GM21360 (cell line): ENCODE results near the gene INO80E.

Experiments used
- ATAC-seq: cut with Tn5 transposase; IDR thresholded peaks from one replicate; pipeline ENCODE4 v1.9.1; 2021; ENCODE audit warnings: mild to moderate bottlenecking, moderate library complexity; ENCODE audit not compliant: unreplicated experiment

INO80E gene

DNA sequence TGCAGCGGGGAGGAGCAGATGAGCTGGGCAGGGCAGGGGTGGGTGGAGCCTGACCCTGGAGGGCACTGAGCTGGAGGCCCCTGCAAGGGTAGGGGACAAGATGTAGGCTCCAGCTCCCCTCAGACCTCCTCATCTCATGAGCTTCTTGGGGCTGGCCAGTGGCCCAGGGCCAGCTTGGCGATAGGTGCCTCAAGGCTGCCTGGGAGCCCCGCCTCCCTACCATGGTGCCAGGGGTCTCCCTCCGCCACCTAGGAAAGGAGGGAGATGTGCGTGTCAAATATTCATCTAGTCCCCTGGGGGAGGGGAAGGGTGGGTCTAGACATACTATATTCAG, 4.5 kb upstream of the INO80E start:
- no peak for ATAC-seq

DNA sequence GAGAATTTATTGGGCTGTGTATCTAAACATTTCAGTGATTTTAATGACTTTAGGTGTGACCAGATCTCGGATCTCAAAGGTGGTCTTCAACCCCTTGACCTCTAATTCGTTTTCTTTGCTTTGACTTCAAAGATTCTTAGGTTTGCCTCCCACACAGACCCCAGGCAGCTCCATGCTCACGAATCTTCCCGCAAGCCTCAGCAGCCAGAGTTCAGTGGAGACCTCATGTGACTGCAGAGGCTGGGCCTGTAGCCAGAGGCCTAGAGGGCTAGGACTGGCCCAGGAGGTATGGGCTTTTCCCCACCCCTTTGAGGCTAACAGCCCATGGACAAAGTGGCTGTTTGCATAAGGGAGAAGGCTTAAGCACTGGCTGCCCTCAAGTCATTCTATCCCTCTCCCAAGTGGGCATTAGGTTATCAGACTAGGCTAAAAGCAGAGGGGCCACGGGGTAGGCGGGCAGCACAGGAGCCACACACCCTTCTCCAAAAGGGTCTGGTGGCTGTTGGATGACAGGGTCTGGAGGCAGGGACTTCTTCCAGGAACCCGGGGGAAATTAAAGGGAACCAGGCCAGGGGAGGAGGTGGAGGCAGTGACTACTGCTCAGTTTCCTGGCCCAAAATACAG, 3.6 kb upstream of the INO80E start:
- no peak for ATAC-seq

DNA sequence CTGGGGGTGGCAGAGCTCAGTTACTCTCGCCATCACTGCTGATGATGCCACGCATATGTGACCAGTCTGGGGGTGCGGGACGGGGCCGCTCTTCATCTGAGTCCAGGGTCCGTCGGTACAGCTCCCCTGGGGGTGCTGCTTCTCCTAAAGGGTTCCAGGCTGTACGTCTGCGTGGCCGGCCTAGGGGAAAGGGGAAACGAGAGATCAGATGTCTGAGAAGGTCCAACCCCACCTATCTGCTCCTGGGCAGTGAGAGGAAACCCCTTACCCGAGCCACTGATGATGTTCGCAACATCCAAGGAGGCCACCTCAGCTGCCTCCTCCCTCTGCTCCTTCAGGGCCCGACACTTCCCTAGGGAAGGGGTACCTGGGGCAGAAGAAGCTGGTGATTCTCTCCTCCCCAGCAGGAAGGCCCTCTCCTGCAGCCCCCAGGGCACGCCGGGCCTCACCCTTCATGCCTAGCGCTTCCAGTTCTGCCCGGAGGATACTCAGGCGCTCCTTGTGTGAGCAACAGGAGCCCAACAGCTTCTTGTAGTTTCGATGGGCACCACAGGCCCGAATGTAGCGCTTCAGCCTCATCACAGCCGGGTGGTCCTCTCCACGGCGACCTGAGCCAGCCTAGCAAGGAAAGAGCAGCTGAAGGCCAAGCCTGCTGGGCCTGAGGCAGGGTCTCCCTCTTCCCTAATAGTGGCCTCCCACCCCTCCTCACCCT, 2.7 kb upstream of the INO80E start:
- no peak for ATAC-seq

DNA sequence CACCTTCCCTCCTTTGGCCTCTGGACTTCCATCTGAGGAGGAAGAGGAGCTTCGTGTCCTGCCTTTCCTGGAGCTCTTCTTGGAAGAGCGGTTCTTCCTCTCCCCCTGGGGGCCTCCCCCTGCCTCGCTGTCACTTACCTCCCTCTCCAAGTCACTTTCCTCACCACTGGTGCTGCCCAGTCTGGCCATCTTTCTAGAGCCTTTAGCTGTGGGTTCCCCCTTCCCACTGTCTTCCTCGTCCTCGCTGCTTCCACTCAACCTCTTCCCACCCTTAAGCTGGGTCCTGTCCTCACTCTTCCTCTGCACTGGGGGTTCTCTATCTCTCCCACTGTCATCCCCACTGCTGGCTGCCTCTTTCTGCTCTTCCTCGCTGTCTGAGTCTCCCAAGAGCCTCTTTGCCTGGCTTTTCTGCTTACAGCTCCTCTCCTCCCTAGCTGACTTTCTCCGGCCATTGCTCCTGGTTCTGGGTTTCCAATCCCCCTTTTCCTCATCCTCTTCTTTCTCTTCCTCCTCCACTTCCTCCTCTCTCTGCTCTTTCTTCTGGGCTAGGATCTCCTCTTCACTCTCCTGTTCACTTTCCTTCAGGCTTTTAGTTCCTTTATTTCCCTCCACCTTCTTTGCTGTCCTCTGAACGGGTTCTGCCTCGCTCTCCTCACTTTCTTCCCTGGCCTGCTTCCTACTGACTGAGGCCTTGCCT, 2.0 kb upstream of the INO80E start:
- ATAC-seq: no peak

DNA sequence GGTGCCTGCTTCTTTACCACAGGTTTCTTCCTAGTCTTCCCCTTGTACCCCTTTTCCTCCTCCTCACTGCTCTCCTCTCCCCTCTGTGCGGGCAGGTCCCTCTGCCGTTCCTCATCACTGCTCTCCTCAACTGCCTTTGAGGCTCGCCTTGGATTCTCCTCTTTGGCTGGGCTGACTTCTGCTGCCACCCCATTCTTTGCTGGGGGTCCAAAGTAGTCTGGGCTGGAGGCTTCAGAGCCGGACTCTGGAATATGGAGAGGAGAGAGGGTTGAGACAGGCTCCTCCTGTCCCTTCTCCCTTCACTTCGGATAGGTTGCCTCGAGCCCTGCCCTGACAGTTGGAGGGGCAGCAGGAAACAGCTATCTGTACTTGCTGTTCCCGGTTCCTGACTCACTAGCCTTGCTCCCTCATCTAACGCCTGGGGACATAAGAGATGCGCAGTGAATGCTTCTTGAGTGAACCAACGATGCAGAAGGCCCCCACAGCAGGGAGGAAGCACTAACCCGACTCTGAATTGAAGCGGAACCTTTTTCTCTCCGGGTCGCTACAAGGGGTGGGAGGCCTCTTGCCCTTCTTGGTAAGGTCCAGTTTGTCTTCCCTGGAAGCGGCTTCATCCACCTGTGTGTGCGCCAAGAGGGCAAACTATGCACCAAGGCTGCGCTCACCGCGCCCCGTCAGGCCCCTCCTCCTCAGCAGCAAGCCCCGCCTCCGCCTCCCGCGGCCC, 1.3 kb upstream of the INO80E start:
- peak; percentile 25 for ATAC-seq

DNA sequence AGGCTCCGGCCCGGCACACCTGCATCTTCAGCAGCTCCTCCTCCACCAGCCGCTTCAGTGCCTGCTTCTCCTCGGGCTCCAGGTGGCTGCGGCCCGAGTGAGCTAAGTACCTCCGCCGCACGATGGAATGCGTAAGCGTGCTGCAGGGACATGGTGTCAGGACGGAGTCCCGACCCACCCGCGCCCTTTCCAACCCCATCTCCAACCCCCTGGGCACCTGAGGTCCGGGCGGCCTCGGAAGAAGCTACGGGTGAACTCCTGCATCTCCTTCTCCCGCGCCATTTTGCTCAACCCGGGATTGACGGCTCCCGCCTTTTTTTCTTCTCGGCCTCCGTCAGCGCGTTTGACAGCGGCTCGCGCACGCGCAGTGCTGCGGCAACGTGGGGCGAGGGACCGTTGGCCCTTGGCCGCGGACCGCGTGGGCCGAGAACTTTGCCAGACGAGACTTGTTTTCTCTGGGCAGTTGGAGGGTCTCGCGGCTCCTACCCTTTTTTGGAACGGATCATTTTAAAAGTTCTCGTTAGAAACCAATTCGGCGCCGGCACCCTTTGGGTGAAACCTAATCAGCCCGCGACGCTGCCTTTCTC, 624 bp upstream of the INO80E start, which contains the start of gene HIRIP3:
Gene HIRIP3 (minus strand): TSS at position 294 of the 587 bp plus-strand sequence. CDS start 12 bp downstream, at position 282.
- ATAC-seq: peak; percentile 26

DNA sequence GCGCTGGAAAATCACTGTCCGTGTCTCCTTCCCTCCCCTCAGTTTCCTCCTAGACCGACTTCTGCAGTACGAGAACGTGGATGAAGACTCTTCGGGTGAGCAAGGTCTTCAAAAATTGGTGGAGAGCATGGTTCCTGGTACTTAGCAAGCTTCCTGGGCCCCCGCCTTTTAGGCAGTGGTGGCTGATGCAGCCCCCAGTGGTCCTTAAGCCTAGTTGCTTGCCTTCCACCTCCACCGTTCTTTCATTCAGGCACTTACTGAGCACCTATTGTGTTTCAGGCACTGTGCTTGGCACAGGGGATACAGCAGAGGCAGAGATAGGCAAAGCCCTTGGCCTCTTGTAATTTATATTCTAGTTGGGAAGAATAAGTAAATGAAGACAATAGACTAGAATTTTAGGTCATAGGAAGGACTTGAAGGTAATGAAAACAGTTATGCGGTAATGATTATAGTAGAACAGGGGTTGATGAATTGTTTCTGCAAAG, 767 bp downstream of the INO80E start:
- ATAC-seq: no peak

DNA sequence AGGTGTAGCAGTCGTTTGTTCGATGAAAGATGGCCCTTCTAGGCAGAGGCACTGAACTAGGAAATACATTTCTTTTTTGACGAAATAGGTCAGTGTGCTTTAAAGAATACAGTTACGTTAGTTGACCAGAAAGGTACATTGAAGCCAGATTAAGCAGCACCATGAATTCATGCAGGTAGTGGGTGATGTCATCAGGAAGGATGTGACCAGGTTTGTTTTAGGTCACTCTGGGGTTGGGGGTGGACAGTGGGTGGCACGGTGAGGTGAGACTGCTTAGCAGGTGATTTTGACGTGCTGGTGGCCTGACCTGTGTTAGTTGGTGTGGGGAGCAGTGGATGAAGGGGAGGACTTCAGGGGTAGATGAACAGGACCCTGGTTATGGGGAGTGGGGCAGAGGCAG, 3.6 kb downstream of the INO80E start:
- ATAC-seq: no peak

DNA sequence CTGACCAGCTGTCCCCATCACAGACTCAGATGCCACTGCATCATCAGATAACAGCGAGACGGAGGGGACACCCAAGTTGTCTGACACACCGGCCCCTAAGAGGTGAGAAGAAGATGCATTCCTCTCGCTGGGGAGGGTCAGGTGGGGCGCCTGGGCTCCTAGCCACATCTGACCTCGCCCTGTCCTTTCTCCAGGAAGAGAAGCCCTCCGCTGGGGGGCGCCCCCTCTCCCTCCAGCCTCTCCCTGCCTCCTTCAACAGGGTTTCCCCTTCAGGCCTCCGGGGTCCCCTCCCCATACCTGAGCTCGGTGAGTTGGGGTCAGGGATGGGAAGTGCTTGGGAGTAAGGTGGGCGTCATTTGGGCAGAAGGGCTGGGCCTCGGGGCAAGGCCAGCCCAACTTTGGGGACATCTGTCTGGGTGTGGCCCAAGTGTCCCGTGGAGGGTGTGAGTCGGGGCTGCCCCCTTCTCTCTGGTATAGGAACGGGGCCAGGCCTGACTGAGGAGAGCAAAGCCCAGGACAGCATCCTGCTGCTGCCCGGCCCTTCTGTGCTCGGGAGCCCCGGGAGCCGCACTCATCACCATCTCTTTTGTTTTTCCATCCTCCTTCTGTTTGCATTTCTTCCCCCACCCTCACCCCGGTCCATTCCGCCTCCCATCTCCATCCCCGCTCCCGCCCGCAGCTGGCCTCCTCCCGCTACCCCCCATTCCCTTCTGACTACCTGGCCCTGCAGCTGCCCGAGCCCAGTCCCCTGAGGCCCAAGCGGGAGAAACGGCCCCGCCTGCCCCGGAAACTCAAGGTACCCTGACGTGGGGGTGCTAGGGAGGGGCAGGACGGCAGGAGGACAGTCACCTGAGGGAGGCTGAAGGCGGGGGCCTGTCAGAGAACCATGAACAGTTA, 4.9 kb downstream of the INO80E start:
- ATAC-seq: no peak

DNA sequence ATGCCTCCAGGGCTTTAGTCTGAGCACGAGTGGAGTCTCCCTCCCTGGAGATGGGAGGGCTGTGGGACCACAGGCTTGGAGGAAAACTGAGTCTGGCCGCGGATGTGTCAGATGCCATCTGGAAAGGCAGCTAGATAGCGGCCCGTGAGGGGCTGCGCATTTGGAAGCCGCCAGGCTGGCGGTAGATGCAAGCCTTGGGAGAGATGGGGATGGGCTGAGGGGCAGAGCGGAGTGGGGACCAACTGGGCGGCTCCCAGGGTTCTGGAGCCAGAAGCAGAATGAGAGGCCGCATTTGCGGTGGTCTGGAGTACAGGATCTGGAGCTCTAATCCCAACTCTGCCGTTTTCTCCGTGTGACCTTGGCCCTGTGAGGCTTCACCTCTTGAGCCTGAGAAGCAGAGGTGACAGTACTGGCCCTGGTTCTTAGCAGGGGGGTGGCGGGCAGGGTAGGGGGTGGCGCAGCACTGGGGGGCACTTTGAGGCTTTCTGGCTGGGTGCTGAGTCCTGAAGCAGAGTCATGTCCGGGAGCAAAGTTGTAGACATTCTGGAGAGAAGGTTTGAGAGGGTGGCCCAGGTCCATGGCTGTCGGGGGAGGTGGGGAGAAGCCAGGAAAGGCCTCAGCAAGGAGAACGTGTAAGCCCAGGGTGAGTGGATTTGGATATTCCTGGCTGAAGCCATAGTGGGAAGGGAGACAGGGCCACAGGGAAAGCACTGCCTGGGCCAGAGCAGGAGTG, 6.7 kb downstream of the INO80E start:
- ATAC-seq: no peak

DNA sequence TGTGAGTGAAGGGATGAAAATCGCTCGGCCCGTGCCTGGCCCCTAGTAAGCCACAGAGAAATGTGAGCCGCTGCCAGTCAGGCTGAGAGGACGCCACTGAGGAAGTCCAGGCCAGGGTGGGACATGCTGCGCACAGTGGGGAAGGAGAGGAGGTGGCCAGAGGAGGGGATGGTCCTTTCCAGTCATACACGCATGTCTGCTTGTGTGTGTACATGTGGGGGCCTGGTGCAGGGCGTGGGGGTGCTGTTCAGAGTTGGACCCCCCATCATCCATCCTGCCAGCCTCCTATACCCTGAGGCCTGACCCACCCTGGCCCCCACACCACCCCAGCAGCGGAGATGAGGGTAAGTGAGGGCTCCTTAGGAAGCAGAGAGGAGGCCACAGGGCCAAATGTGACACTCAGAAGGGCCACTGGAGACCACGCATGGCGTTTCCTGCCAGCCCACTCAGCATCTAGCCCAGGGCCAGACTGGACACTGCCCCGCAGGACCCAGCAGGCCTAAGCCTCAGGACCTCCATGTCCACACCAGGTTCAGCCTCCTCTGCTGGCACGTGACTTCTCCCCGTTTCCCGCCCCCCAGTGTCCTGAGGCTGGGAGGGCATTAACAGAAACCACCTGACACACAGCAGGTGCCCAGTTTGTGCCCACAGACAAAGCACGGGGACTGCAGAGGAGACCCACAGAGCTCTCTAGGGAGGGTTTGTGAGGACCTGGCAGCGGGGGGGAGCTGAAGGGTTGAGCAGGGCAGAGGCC, 7.8 kb downstream of the INO80E start:
- no peak for ATAC-seq

DNA sequence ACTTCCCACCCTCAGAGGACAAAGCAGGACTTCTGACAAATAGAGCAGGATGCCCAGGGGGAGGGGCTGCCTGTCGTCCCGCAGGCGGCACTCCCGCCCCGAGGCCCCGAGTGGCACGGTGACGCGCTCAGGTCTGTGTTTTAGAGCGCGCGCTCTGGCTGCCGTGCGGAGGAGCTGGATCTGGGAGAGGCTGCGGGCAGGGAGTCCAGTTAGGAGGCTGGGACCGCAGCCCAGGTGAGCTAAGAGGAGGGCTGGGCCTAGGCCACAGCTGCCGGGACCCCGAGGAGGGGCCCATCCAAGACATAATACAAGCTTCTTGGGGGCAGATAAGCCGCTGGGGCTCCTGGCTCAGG, 8.4 kb downstream of the INO80E start:
- ATAC-seq: no peak

DNA sequence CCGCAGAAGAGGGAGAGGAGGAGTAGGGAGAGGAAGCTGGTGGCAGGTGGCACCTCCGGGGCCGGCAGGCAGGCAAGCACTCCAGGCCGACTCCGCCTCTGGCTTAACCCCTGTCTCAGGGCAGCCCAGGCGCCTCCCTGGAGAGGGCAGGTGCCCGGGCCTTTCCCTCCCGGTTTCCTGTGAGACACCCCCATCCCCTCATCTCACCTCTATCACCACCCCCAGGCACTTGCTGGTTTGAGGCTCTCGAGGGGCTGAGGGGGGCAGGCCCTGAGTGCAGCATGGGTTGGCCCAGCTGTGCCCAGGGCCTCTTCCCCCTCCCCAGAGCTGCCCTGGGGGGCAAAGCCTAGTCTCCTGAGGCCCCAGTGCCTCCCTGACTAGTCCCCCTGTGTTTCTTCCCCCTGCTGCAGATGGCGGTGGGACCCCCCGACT, 8.8 kb downstream of the INO80E start:
- no peak for ATAC-seq

DNA sequence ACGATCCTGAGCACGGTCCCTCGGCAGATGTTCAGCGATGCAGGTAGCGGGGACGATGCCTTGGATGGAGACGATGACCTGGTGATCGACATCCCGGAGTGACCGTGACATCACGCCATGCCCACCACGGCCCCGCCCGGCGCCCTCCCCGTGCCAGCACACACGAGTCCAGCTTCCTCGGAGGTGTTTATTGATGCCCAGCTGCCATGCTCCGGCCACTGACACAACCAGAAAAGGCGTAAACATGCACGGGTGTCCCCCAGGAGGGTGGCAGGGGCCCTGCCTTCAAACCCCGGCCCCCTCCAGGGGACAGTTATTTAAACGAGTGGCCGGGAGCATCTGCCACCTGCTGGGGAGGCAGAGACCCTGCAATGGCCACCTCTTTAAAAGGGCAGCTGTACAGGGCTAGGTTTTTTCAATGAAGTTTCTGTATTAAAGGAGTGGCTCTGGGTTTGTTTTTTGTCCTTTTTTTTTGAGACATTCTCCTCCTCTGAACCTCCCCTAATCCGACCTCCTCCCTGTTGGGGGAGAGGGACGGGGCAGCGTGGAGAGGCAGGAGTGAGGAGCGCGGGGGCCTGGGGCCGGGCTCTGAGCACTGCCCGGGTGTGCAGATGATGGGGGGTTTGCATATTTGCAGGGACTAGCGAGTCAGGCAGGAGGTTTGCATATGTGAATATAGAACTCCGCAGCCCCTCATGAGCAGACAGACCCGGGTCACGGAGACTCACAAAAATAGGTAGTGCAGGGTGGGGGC, 9.5 kb downstream of the INO80E start:
- no peak for ATAC-seq

DNA sequence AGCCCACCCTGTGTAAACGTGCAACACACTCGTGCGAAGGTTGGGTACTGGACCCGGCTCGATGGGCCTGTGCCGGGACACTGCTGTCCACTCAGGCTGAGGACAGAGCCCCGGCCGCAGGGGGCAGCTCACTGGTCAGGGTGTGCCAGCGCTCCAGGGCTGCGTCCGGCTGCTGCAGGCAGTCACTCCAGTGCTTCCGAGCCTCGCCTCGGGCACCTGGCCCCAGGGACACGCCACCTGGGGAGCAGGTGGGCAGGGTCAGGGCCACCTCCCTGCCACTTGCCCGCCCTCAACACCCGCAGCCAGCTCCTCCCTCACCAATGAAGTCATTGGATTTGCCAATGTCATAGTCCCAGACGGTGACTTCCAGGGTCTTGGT, 10.0 kb downstream of the INO80E start:
- no peak for ATAC-seq

DNA sequence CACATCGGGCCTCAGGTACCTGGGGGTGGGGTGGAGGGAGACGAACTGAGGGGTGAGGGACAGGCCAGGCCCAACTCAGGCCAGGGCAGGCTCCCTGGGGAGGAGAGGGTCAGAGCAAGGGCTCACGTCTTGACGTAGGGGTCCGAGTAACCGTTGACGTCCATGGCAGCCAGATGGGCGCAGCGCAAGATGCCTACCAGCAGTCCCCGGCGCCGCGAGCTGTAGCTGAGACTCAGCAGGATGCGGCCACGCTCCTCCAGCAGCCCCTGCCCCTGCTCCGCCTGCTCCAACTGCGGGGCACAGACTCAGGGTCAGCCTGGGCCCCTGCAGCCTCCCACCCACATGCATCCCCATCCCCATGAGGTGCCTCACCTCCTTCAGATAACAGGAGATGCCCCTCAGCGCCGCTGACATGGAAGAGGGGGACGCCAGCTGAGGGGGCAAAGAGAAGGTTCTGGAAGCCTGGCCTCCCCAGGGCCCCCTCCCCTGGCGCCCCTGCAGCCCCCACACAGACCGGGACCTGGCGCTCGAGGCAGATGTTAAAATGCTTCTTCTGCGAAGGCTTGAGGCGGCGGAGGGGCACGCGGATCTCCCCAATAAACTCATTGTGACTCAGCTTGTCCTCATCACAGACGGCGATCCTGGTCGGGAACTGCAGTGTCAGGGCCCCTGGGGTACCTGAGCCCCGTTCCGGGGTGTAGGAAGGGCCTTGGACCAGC, 10.8 kb downstream of the INO80E start:
- no peak for ATAC-seq

DNA sequence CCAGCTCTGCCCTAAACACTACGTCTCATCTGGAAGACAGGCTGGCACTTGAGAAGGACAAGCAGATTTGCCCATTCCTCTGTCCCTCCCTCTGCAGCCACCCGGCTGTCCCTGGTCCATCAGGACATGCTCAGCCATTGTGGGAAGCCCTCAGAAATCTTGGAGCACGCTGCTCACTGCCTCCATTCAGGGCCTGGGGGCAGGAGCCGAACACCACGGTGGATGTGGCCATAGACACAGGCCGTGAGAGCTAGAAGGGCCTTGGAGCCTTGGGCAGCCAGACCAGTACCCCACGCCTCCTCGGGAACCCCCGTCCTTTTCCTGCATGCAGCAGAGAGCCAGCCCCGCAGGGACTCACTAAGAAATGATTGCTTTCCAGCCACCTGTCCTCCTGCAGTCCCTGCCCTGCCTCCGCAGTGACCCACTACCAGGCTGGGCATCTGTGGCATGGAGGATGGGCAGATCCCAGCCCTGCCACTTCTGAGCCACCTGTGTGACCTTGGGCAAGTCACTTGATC, 11.4 kb downstream of the INO80E start:
- ATAC-seq: no peak
